KMS-11 (cell line): Measurements from ENCODE around the gene NCK1.

ENCODE experiments used
- H2AFZ ChIP-seq: fragments of 200-600 bp; sonication (generic); 2 replicates; pipeline ENCODE4 v1.6.1; 2016; ENCODE audit warnings: antibody characterized with exemption, mixed run types, low read depth
- H3K27ac ChIP-seq: fragments of 200-600 bp; sonication (generic); 2 replicates; pipeline ENCODE4 v1.6.1; 2016; ENCODE audit warnings: mild to moderate bottlenecking, mixed run types
- H3K27me3 ChIP-seq: fragments of 200-600 bp; sonication (generic); 2 replicates; pipeline ENCODE4 v1.6.1; 2017; ENCODE audit warnings: mild to moderate bottlenecking, low read depth, mixed run types, moderate library complexity; ENCODE audit not compliant: insufficient read depth
- H3K36me3 ChIP-seq: fragments of 200-600 bp; sonication (generic); 2 replicates; pipeline ENCODE4 v1.6.1; 2017; ENCODE audit warnings: mild to moderate bottlenecking, mixed run types; ENCODE audit not compliant: insufficient read depth
- H3K4me1 ChIP-seq: fragments of 200-600 bp; sonication (generic); 2 replicates; pipeline ENCODE4 v1.6.1; 2016; ENCODE audit warnings: mild to moderate bottlenecking, low read depth, mixed run types; ENCODE audit not compliant: poor library complexity, severe bottlenecking
- H3K4me2 ChIP-seq: fragments of 200-600 bp; sonication (generic); 2 replicates; pipeline ENCODE4 v1.7.0; 2016; ENCODE audit warnings: mild to moderate bottlenecking, mixed run types
- H3K4me3 ChIP-seq: fragments of 200-600 bp; sonication (generic); IDR thresholded peaks from 2 replicates; pipeline ENCODE4 v1.6.1; 2017; ENCODE audit warnings: low read depth, low read length, mixed read lengths; ENCODE audit not compliant: insufficient read depth
- H3K79me2 ChIP-seq: fragments of 200-600 bp; sonication (generic); 2 replicates; pipeline ENCODE4 v1.6.1; 2016; ENCODE audit warnings: low read depth, mixed run types; ENCODE audit not compliant: insufficient read depth
- H3K9ac ChIP-seq: fragments of 200-600 bp; sonication (generic); 2 replicates; pipeline ENCODE4 v1.6.1; 2016; ENCODE audit warnings: mild to moderate bottlenecking, mixed run types
- H4K20me1 ChIP-seq: fragments of 200-600 bp; sonication (generic); 2 replicates; pipeline ENCODE4 v1.6.1; 2016; ENCODE audit warnings: mild to moderate bottlenecking, mixed run types; ENCODE audit not compliant: insufficient read depth
- CTCF ChIP-seq: fragments of 200-600 bp; sonication (generic); conservative IDR thresholded peaks from 2 replicates; pipeline ENCODE4 v1.6.1; 2017; ENCODE audit warnings: low read depth, mild to moderate bottlenecking, antibody characterized with exemption, low read length, moderate library complexity, mixed read lengths

The NCK1 gene

GRCh38 chr3:136938334-136938733 lies 76.3 kb downstream of the NCK1 start:
- Histone ChIP-seq H3K9ac (no peak overlapping the region), H4K20me1 (no peaks in the 10 kb centered on the region), H3K4me3 (no peak overlapping the region), H3K4me1 (peaks cover 35% of the 10 kb centered on the region), H3K36me3 (no peaks in the 10 kb centered on the region), H2AFZ (no peak overlapping the region), H3K79me2 (peaks cover 35% of the 10 kb centered on the region), H3K4me2 (no peak overlapping the region), H3K27me3 (no peaks in the 10 kb centered on the region), H3K27ac (no peak overlapping the region)
- no peak for TF ChIP-seq CTCF

- Histone ChIP-seq H3K27me3 (no peaks in the 10 kb centered on the region), H3K4me3 (no peak overlapping the region), H3K79me2 (peaks cover 35% of the 10 kb centered on the region), H3K4me2 (no peak overlapping the region), H3K36me3 (no peaks in the 10 kb centered on the region), H3K27ac (no peak overlapping the region), H4K20me1 (no peaks in the 10 kb centered on the region), H3K4me1 (peaks cover 28% of the 10 kb centered on the region), H3K9ac (no peak overlapping the region), H2AFZ (no peak overlapping the region)
- no peak for TF ChIP-seq CTCF
Observed at GRCh38 chr3:136939489-136939888, 77.5 kb downstream of the NCK1 start.

GRCh38 chr3:136942803-136943202 lies 80.8 kb downstream of the NCK1 start:
- H3K4me2 ChIP-seq = no peak overlapping the region
- no peak for TF ChIP-seq CTCF
- peaks cover 19% of the 10 kb centered on the region for H3K79me2 ChIP-seq
- H3K4me1 ChIP-seq = peaks cover 28% of the 10 kb centered on the region
- no peak overlapping the region for H3K9ac ChIP-seq
- H3K36me3 ChIP-seq = no peaks in the 10 kb centered on the region
- no peak overlapping the region for H3K4me3 ChIP-seq
- H3K27me3 ChIP-seq = no peaks in the 10 kb centered on the region
- no peaks in the 10 kb centered on the region for H4K20me1 ChIP-seq
- no peak overlapping the region for H2AFZ ChIP-seq
- no peak overlapping the region for H3K27ac ChIP-seq

GRCh38 chr3:136943436-136943835 lies 81.4 kb downstream of the NCK1 start:
- H3K4me3 ChIP-seq = no peak overlapping the region
- no peak for TF ChIP-seq CTCF
- H3K27ac ChIP-seq = no peak overlapping the region
- H2AFZ ChIP-seq = no peak overlapping the region
- peaks cover 22% of the 10 kb centered on the region for H3K4me1 ChIP-seq
- no peak overlapping the region for H3K4me2 ChIP-seq
- H4K20me1 ChIP-seq = no peaks in the 10 kb centered on the region
- H3K79me2 ChIP-seq = peaks cover 14% of the 10 kb centered on the region; the same call in 1 of the 2 replicates
- no peak overlapping the region for H3K9ac ChIP-seq
- no peaks in the 10 kb centered on the region for H3K36me3 ChIP-seq
- no peaks in the 10 kb centered on the region for H3K27me3 ChIP-seq
